Activated CD8-positive, alpha-beta memory T cell treated with anti-CD3 and anti-CD28 coated beads, Interleukin-2, amount 10 ng/mL, durations not matched to agents 7 days and 5 days (primary cell): ENCODE measurements around the gene IGF2BP3. TPM values are rescaled to one million over a fixed set of nuclear protein-coding genes. Genes with fewer than 3 reads are reported as not detected.

ENCODE experiments used
- ATAC-seq: fragments of 150-1000 bp; cut with Tn5 transposase; one replicate; pipeline ENCODE4 v1.10.0; 2021; ENCODE audit warnings: moderate library complexity
- CTCF ChIA-PET: fragments of 350-600 bp; sonication (Branson Sonifier 250); formaldehyde crosslinking; loops from one replicate; lab custom pipeline; 2021; ENCODE audit warnings: antibody characterized with exemption; lab: Charles Lee
- DNase-seq: peaks from one replicate; pipeline ENCODE4 v3.0.0-alpha.2; 2020
- H3K27ac Mint-ChIP-seq: one replicate; pipeline ENCODE4 v1.8.0; 2021; ENCODE audit warnings: mild to moderate bottlenecking, mixed read lengths
- H3K27me3 Mint-ChIP-seq: one replicate; pipeline ENCODE4 v1.8.0; 2021; ENCODE audit warnings: mixed read lengths
- H3K36me3 Mint-ChIP-seq: one replicate; pipeline ENCODE4 v1.8.0; 2021; ENCODE audit warnings: mild to moderate bottlenecking, mixed read lengths
- H3K4me1 Mint-ChIP-seq: one replicate; pipeline ENCODE4 v1.8.0; 2021; ENCODE audit warnings: mixed read lengths
- H3K4me3 Mint-ChIP-seq: one replicate; pipeline ENCODE4 v1.8.0; 2021; ENCODE audit warnings: mild to moderate bottlenecking, moderate library complexity, mixed read lengths
- H3K9me3 Mint-ChIP-seq: one replicate; pipeline ENCODE4 v1.8.0; 2022; ENCODE audit warnings: low read depth, mixed read lengths
- total RNA-seq, 2 experiments: library from RNA; stranded (reverse); gene quantifications; one replicate each; pipeline ENCODE4 v1.2.3, GENCODE V29; 2021

The IGF2BP3 gene
- total RNA-seq, 2 experiments from 2014 or later: 0.84 to 1.3 TPM

DNA sequence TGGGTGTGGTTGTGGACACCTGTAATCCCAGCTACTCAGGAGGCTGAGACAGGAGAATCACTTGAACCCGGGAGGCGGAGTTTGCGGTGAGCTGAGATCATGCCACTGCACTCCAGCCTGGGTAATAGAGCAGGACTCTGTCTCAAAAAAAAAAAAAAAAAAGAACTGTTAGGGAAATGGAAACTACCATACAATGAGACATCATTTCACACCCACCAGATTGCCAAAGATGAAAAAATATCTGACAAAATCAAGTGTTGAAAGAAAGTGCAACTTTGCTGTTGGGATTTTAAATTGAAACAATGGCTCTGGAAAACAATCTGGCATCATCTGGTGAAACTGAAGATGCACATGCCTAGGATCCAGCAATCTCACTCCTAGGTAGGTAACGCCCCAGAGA lies 187.2 kb downstream of the IGF2BP3 start:
- Mint-ChIP-seq H3K4me3 (no peak overlapping the region), H3K4me1 (peaks cover 10% of the 10 kb centered on the region), H3K27ac (no peak overlapping the region), H3K36me3 (no peaks in the 10 kb centered on the region), H3K9me3 (no peaks in the 10 kb centered on the region), H3K27me3 (no peaks in the 10 kb centered on the region)
- no peak for ATAC-seq
- DNase-seq: no peak
- CTCF ChIA-PET: no interaction called here

GRCh38 chr7:23279819-23280525 lies 190.3 kb downstream of the IGF2BP3 start:
- CTCF ChIA-PET: interaction anchor here (0.9 to 2.0 kb wide), 4 partner anchors 15 to 196 kb away, joined by 3 to 5 read pairs (median 4); partner anchors contain the start of gene MALSU1
- DNase-seq: no peak
- H3K27ac Mint-ChIP-seq: no peak overlapping the region
- H3K36me3 Mint-ChIP-seq: no peaks in the 10 kb centered on the region
- no peaks in the 10 kb centered on the region for H3K27me3 Mint-ChIP-seq
- ATAC-seq: no peak
- no peak overlapping the region for H3K4me3 Mint-ChIP-seq
- H3K4me1 Mint-ChIP-seq: peaks cover 3% of the 10 kb centered on the region
- H3K9me3 Mint-ChIP-seq: no peaks in the 10 kb centered on the region

- CTCF ChIA-PET: interaction anchor here (0.6 to 8.3 kb wide), 19 partner anchors 9 to 269 kb away, joined by 3 to 124 read pairs (median 4); partner anchors contain the start of gene IGF2BP3
Measured at GRCh38 chr7:23277359-23277989, 192.8 kb downstream of the IGF2BP3 start.

DNA sequence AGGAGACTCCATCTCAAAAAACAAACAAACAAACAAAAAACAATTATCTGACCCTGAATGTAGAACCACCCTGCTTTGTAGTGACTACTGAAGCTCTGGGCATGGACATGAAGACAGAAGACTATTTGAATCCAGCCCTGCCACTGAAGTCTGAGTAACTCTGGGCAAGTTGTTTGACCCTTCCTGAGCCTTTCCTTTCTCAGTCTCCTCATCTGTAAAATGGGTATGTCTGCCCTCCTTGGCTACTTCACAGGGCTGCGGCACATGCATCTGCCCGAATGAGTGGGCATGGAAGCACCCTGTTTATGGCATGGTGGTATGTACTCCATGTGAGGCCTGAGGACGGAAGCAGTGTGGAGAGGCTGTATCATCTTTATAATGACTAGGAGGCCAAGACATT lies 193.3 kb downstream of the IGF2BP3 start:
- CTCF ChIA-PET: interaction anchor here (0.6 to 8.3 kb wide), 15 partner anchors 9 to 269 kb away, joined by 3 to 124 read pairs (median 4); partner anchors contain the start of gene IGF2BP3
- DNase-seq (no peak), ATAC-seq (no peak)
- no peaks in the 10 kb centered on the region for H3K9me3 Mint-ChIP-seq
- peaks cover 16% of the 10 kb centered on the region for H3K4me1 Mint-ChIP-seq
- no peak overlapping the region for H3K4me3 Mint-ChIP-seq
- no peaks in the 10 kb centered on the region for H3K36me3 Mint-ChIP-seq
- peak overlapping the region; percentile 19 for H3K27ac Mint-ChIP-seq
- peaks cover 3% of the 10 kb centered on the region for H3K27me3 Mint-ChIP-seq

More at GRCh38 chr7:23277359-23277989, 192.8 kb downstream of the IGF2BP3 start:
- Mint-ChIP-seq H3K27ac (peak overlapping the region; percentile 19), H3K9me3 (no peaks in the 10 kb centered on the region), H3K36me3 (no peaks in the 10 kb centered on the region), H3K4me3 (no peak overlapping the region), H3K4me1 (peaks cover 12% of the 10 kb centered on the region), H3K27me3 (no peaks in the 10 kb centered on the region)
- ATAC-seq: peak; percentile 52
- DNase-seq: peak; percentile 49

DNA sequence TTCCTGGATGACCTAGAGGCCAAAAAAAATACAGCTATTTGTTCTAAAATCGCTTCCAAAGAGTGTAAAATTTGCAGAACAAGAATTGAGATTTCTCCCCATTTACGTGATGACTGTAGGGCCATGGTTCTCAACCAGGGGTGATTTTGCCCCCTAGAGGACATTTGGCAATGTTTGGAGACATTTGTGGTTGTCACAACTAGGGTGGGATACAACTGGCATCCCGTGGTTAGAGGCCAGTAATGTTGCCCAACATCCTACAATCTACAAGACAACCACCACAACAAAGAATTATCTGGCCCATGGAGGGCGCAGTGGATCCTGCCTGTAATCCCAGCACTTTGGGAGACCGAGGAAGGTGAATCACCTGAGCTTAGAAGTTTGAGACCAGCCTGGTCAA lies 193.9 kb downstream of the IGF2BP3 start:
- CTCF ChIA-PET: interaction anchor here (0.6 to 8.3 kb wide), 13 partner anchors 8 to 214 kb away, joined by 3 to 124 read pairs (median 4); partner anchors contain the start of gene IGF2BP3

DNA sequence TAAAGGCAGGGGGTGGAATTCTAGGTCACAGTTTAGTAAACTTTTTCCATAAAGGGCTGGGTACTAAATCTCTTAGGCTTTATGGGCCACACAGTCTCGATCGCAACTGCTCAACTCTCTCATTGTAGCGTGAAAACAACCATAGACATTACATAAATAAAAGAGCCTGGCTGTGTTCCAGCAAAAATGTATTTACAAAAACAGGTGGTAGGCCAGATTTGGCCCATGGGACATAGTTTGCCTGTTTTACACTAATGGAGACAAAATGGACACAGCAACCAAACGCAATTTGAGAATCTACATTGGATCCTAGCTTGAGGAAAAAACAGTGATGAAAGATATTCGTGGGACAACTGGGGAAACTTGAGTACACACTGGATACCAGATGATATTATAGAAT lies 194.4 kb downstream of the IGF2BP3 start:
- Mint-ChIP-seq H3K27me3 (peaks cover 3% of the 10 kb centered on the region), H3K36me3 (no peaks in the 10 kb centered on the region), H3K9me3 (no peaks in the 10 kb centered on the region), H3K4me1 (peaks cover 16% of the 10 kb centered on the region), H3K27ac (no peak overlapping the region), H3K4me3 (no peak overlapping the region)
- DNase-seq: no peak
- ATAC-seq: no peak
- CTCF ChIA-PET: interaction anchor here (0.6 to 8.3 kb wide), 10 partner anchors 15 to 214 kb away, joined by 3 to 124 read pairs (median 4); partner anchors contain the start of gene IGF2BP3

More for the DNA sequence above, 193.9 kb downstream of the IGF2BP3 start:
- DNase-seq: no peak
- no peaks in the 10 kb centered on the region for H3K36me3 Mint-ChIP-seq
- peaks cover 3% of the 10 kb centered on the region for H3K27me3 Mint-ChIP-seq
- ATAC-seq: no peak
- H3K4me1 Mint-ChIP-seq: peaks cover 16% of the 10 kb centered on the region
- H3K27ac Mint-ChIP-seq: no peak overlapping the region
- no peak overlapping the region for H3K4me3 Mint-ChIP-seq
- H3K9me3 Mint-ChIP-seq: no peaks in the 10 kb centered on the region

- no peaks in the 10 kb centered on the region for H3K9me3 Mint-ChIP-seq
- H3K36me3 Mint-ChIP-seq: no peaks in the 10 kb centered on the region
- H3K4me3 Mint-ChIP-seq: peak overlapping the region; percentile 65
- peak overlapping the region; percentile 64 for H3K27ac Mint-ChIP-seq
- peaks cover 5% of the 10 kb centered on the region for H3K27me3 Mint-ChIP-seq
- H3K4me1 Mint-ChIP-seq: peaks cover 16% of the 10 kb centered on the region
- CTCF ChIA-PET: interaction anchor here (0.6 to 8.3 kb wide), 49 partner anchors 12 to 445 kb away, joined by 3 to 124 read pairs (median 4); partner anchors contain the start of genes MALSU1, NUP42 and STK31
- DNase-seq (peak; percentile 94), ATAC-seq (peak; percentile 98)
Measured at GRCh38 chr7:23273141-23273599, 197.1 kb downstream of the IGF2BP3 start.

GRCh38 chr7:23272275-23272674 lies 198.0 kb downstream of the IGF2BP3 start:
- CTCF ChIA-PET: interaction anchor here (0.8 to 8.3 kb wide), 28 partner anchors 11 to 446 kb away, joined by 3 to 124 read pairs (median 5); partner anchors contain the start of genes MALSU1 and NUP42
- no peaks in the 10 kb centered on the region for H3K36me3 Mint-ChIP-seq
- H3K4me3 Mint-ChIP-seq: no peak overlapping the region
- peaks cover 16% of the 10 kb centered on the region for H3K4me1 Mint-ChIP-seq
- no peak overlapping the region for H3K27ac Mint-ChIP-seq
- peaks cover 5% of the 10 kb centered on the region for H3K27me3 Mint-ChIP-seq
- no peaks in the 10 kb centered on the region for H3K9me3 Mint-ChIP-seq
- DNase-seq: no peak
- ATAC-seq: no peak

- Mint-ChIP-seq H3K36me3 (no peaks in the 10 kb centered on the region), H3K4me1 (peaks cover 20% of the 10 kb centered on the region), H3K4me3 (no peak overlapping the region), H3K27ac (no peak overlapping the region), H3K9me3 (no peaks in the 10 kb centered on the region), H3K27me3 (peaks cover 5% of the 10 kb centered on the region)
- ATAC-seq (no peak), DNase-seq (no peak)
- CTCF ChIA-PET: interaction anchor here (1.0 to 1.3 kb wide), 3 partner anchors 8 to 278 kb away, joined by 3 read pairs; no protein-coding TSS in a partner anchor
Measured at GRCh38 chr7:23268746-23269145, 201.5 kb downstream of the IGF2BP3 start.

DNA sequence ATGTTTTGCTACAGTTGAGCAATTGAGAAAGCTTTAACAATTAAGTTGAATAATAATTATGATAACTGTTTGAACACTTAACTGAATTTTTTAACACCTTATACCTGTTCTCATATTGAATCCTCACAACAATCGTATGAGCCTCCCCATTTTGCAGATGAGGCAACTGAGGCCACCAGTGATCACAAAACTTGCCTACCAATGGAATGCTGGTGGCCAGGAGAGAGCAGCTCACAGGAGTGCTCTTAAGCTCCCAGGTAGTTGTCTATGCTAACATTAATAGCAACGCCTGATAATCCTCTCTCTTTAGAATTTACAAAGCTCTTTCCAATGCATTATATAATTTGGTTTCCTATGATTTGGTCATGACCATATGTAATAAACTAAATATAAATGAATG lies 202.1 kb downstream of the IGF2BP3 start:
- H3K4me1 Mint-ChIP-seq: peaks cover 15% of the 10 kb centered on the region
- H3K4me3 Mint-ChIP-seq: no peak overlapping the region
- peaks cover 5% of the 10 kb centered on the region for H3K27me3 Mint-ChIP-seq
- DNase-seq: no peak
- CTCF ChIA-PET: interaction anchor here (1.0 to 1.3 kb wide), 2 partner anchors 9 to 182 kb away, joined by 3 read pairs; no protein-coding TSS in a partner anchor
- H3K9me3 Mint-ChIP-seq: no peaks in the 10 kb centered on the region
- no peaks in the 10 kb centered on the region for H3K36me3 Mint-ChIP-seq
- ATAC-seq: no peak
- no peak overlapping the region for H3K27ac Mint-ChIP-seq

GRCh38 chr7:23267357-23267756 lies 202.9 kb downstream of the IGF2BP3 start:
- DNase-seq (no peak), ATAC-seq (no peak)
- H3K36me3 Mint-ChIP-seq: no peaks in the 10 kb centered on the region
- CTCF ChIA-PET: no interaction called here
- H3K4me3 Mint-ChIP-seq: no peak overlapping the region
- H3K27ac Mint-ChIP-seq: no peak overlapping the region
- no peaks in the 10 kb centered on the region for H3K9me3 Mint-ChIP-seq
- peaks cover 8% of the 10 kb centered on the region for H3K4me1 Mint-ChIP-seq
- H3K27me3 Mint-ChIP-seq: peaks cover 5% of the 10 kb centered on the region

GRCh38 chr7:23266918-23267317 lies 203.4 kb downstream of the IGF2BP3 start:
- no peak for DNase-seq
- H3K4me3 Mint-ChIP-seq: no peak overlapping the region
- no peak for ATAC-seq
- H3K9me3 Mint-ChIP-seq: no peaks in the 10 kb centered on the region
- peaks cover 6% of the 10 kb centered on the region for H3K4me1 Mint-ChIP-seq
- H3K27ac Mint-ChIP-seq: no peak overlapping the region
- peaks cover 3% of the 10 kb centered on the region for H3K27me3 Mint-ChIP-seq
- CTCF ChIA-PET: no interaction called here
- H3K36me3 Mint-ChIP-seq: no peaks in the 10 kb centered on the region

DNA sequence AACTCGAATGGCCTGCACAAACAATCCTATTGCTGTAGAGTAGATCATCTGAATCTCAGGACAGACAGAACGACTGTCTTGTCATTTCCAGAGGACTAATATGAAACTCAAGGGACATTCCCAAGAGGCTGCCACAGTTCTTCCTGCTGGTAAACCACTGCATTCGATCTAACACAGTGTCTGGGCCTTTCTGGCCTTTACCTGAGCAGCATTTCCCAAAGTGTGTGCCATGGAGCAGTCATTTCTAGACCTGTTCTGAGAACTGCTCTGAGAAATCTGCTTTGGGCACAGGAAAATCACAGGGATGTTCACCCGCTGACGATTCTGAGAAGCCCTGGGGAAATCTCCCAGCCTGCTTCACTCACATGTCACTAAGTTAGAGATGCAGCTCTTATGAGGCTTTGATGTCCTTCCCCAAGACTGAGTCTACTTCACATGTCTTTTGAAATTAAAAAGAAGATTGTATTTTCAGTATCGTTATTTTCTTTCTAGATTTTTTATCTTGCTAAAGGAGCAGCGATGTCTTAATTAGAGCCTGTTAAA lies 205.3 kb downstream of the IGF2BP3 start:
- Mint-ChIP-seq H3K9me3 (no peaks in the 10 kb centered on the region), H3K27ac (no peak overlapping the region), H3K4me1 (peaks cover 6% of the 10 kb centered on the region), H3K27me3 (peaks cover 6% of the 10 kb centered on the region), H3K4me3 (no peak overlapping the region), H3K36me3 (no peaks in the 10 kb centered on the region)
- CTCF ChIA-PET: interaction anchor here (1.2 to 11.0 kb wide), 5 partner anchors 8 to 448 kb away, joined by 3 to 124 read pairs (median 4); no protein-coding TSS in a partner anchor
- no peak for DNase-seq
- ATAC-seq: no peak
